NCI-H446 treated with DMSO at 0.1 percent for 48 hours (cell line): Measurements from ENCODE around the gene NUDT22.

Source experiments
- DNase-seq: peaks from one replicate; lab custom pipeline; 2025; lab: John Stamatoyannopoulos, UW

Gene NUDT22

GRCh38 chr11:64269540-64270220 lies 43.6 kb downstream of the NUDT22 start:
- DNase-seq, result peak; percentile 99

GRCh38 chr11:64275031-64275800 lies 49.1 kb downstream of the NUDT22 start:
- no peak for DNase-seq

GRCh38 chr11:64275841-64276240 lies 49.8 kb downstream of the NUDT22 start:
- DNase-seq, result no peak

- DNase-seq, result no peak
These were observed 50.8 kb downstream of the NUDT22 start for GRCh38 chr11:64276653-64277431.

GRCh38 chr11:64278576-64279190 lies 52.6 kb downstream of the NUDT22 start:
- DNase-seq, result no peak
